ENCODE measurements around the gene SZT2.
"Not testable (repeated sequence)": the region's sequence is repeated elsewhere in the genome, so short reads cannot be mapped to it uniquely, and the experiment has no call there.

The SZT2 gene

DNA sequence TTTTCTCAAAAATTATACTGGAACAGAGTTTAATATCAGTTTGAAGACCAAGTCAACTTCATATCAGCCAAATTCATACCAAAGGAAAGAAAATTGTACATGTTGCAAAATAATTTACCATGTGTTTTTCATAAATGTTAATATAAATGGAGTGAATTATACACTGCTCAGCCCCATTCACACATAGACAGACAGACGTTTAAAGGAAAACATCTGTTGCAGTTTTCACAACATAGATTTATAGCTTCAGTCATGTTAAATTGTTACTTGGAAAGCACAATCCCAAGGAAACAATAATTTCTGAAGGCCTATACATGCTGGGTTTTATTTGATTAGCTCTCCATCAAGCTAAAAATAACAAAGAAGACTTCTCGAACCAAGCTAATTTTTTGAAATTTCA is 91.8 kb downstream of the SZT2 start:
- Histone ChIP-seq H3K9me3 (ENCODE audit: control insufficient read depth, low read length) (no peaks in the 10 kb centered on the region), H3K27ac (ENCODE audit: insufficient read depth, low read length, poor library complexity, severe bottlenecking) (no peak overlapping the region), H3K4me3 (ENCODE audit: insufficient read depth, low read depth, low read length, poor library complexity, severe bottlenecking) (no peak overlapping the region), H3K4me1 (ENCODE audit: control insufficient read depth, insufficient read depth, low read length, poor library complexity, severe bottlenecking) (no peaks in the 10 kb centered on the region), H3K27me3 (replicated peaks; ENCODE audit: control insufficient read depth, insufficient read depth, low read length, poor library complexity, severe bottlenecking) (no peaks in the 10 kb centered on the region), H3K36me3 (ENCODE audit: control insufficient read depth, insufficient read depth, low read length) (no peaks in the 10 kb centered on the region)
- no peak for DNase-seq

DNA sequence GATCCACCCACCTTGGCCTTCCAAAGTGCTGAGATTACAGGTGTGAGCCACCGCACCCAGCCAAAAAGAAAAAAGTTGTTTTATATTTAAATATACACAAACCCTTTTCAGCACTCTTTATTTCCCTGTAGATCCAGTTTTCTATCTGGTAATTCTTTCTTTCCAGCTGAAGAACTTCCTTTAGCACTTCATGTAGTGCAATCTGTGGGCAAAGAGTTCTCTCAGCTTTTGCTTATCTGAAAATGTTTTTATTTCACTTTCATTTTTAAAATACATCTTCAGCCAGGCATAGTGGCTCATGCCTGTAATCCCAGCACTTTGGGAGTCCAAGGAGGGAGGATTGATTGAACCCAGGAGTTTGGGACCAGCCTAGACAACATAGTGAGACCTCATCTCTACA is 92.5 kb downstream of the SZT2 start:
- no peaks in the 10 kb centered on the region for H3K4me1 ChIP-seq (ENCODE audit: control insufficient read depth, insufficient read depth, low read length, poor library complexity, severe bottlenecking)
- no peak overlapping the region for H3K4me3 ChIP-seq (ENCODE audit: insufficient read depth, low read depth, low read length, poor library complexity, severe bottlenecking)
- no peak for DNase-seq
- no peaks in the 10 kb centered on the region for H3K27me3 ChIP-seq (replicated peaks; ENCODE audit: control insufficient read depth, insufficient read depth, low read length, poor library complexity, severe bottlenecking)
- H3K36me3 ChIP-seq (ENCODE audit: control insufficient read depth, insufficient read depth, low read length) = no peaks in the 10 kb centered on the region
- H3K27ac ChIP-seq (ENCODE audit: insufficient read depth, low read length, poor library complexity, severe bottlenecking) = no peak overlapping the region
- no peaks in the 10 kb centered on the region for H3K9me3 ChIP-seq (ENCODE audit: control insufficient read depth, low read length)

- no peak for DNase-seq
Measured at GRCh38 chr1:43484367-43484766, 94.7 kb downstream of the SZT2 start.

GRCh38 chr1:43488165-43488564 is 98.5 kb downstream of the SZT2 start:
- Histone ChIP-seq H3K4me1 (ENCODE audit: control insufficient read depth, insufficient read depth, low read length, poor library complexity, severe bottlenecking) (no peaks in the 10 kb centered on the region), H3K4me3 (ENCODE audit: insufficient read depth, low read depth, low read length, poor library complexity, severe bottlenecking) (no peak overlapping the region), H3K9me3 (ENCODE audit: control insufficient read depth, low read length) (no peaks in the 10 kb centered on the region), H3K36me3 (ENCODE audit: control insufficient read depth, insufficient read depth, low read length) (no peaks in the 10 kb centered on the region), H3K27ac (ENCODE audit: insufficient read depth, low read length, poor library complexity, severe bottlenecking) (no peak overlapping the region), H3K27me3 (replicated peaks; ENCODE audit: control insufficient read depth, insufficient read depth, low read length, poor library complexity, severe bottlenecking) (no peaks in the 10 kb centered on the region)
- DNase-seq = no peak

More at GRCh38 chr1:43484367-43484766, 94.7 kb downstream of the SZT2 start:
- Histone ChIP-seq H3K36me3 (ENCODE audit: control insufficient read depth, insufficient read depth, low read length) (no peaks in the 10 kb centered on the region), H3K9me3 (ENCODE audit: control insufficient read depth, low read length) (no peaks in the 10 kb centered on the region), H3K27ac (ENCODE audit: insufficient read depth, low read length, poor library complexity, severe bottlenecking) (no peak overlapping the region), H3K4me3 (ENCODE audit: insufficient read depth, low read depth, low read length, poor library complexity, severe bottlenecking) (no peak overlapping the region), H3K27me3 (replicated peaks; ENCODE audit: control insufficient read depth, insufficient read depth, low read length, poor library complexity, severe bottlenecking) (no peaks in the 10 kb centered on the region), H3K4me1 (ENCODE audit: control insufficient read depth, insufficient read depth, low read length, poor library complexity, severe bottlenecking) (no peaks in the 10 kb centered on the region)

DNA sequence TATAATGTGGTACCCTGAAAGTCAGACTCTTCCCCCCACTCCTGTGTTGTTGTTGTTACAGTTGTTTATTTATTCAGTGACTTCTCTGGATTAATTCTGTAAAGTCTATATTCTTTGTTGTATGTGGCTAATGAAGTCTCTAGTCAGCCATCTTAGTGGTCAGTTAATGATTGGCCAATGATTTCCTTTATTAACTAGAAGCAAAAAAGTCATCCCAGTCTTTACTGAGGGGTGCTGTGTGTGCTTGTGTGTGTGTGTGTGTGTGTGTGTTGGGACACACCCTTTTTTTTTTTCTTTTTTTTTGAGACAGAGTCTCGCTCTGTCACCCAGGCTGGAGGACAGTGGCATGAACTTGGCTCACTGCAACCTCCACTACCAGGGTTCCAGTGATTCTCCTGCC is 101.4 kb downstream of the SZT2 start:
- no peak overlapping the region for H3K4me3 ChIP-seq (ENCODE audit: insufficient read depth, low read depth, low read length, poor library complexity, severe bottlenecking)
- H3K9me3 ChIP-seq (ENCODE audit: control insufficient read depth, low read length) = no peaks in the 10 kb centered on the region
- H3K27me3 ChIP-seq (replicated peaks; ENCODE audit: control insufficient read depth, insufficient read depth, low read length, poor library complexity, severe bottlenecking) = no peaks in the 10 kb centered on the region
- no peak for DNase-seq
- no peak overlapping the region for H3K27ac ChIP-seq (ENCODE audit: insufficient read depth, low read length, poor library complexity, severe bottlenecking)
- no peaks in the 10 kb centered on the region for H3K36me3 ChIP-seq (ENCODE audit: control insufficient read depth, insufficient read depth, low read length)
- H3K4me1 ChIP-seq (ENCODE audit: control insufficient read depth, insufficient read depth, low read length, poor library complexity, severe bottlenecking) = no peaks in the 10 kb centered on the region

DNA sequence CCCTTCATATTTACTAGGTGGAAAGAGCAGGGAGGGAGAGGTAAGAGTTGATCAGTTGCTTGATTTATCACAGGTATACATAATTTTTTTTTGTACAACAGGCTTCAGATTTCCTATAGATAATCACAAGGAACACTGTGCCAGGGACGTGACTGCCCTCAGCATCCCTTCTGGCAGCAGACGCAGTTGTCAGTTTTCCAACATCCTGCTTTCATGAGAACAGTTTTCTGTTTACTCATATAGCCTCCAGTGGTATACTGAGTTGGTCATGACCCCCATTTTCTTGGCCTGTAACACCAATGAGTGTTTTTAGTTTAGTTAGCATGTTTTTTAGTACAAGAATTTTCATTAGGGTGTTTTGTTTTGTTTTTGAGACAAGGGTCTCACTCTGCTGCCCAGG is 103.1 kb downstream of the SZT2 start:
- no peak for DNase-seq
- Histone ChIP-seq H3K36me3 (ENCODE audit: control insufficient read depth, insufficient read depth, low read length) (no peaks in the 10 kb centered on the region), H3K4me1 (ENCODE audit: control insufficient read depth, insufficient read depth, low read length, poor library complexity, severe bottlenecking) (no peaks in the 10 kb centered on the region), H3K4me3 (ENCODE audit: insufficient read depth, low read depth, low read length, poor library complexity, severe bottlenecking) (no peak overlapping the region), H3K9me3 (ENCODE audit: control insufficient read depth, low read length) (no peaks in the 10 kb centered on the region), H3K27ac (ENCODE audit: insufficient read depth, low read length, poor library complexity, severe bottlenecking) (no peak overlapping the region), H3K27me3 (replicated peaks; ENCODE audit: control insufficient read depth, insufficient read depth, low read length, poor library complexity, severe bottlenecking) (no peaks in the 10 kb centered on the region)

GRCh38 chr1:43493661-43494450 is 104.2 kb downstream of the SZT2 start:
- Histone ChIP-seq H3K27ac (ENCODE audit: insufficient read depth, low read length, poor library complexity, severe bottlenecking) (no peak overlapping the region), H3K4me1 (ENCODE audit: control insufficient read depth, insufficient read depth, low read length, poor library complexity, severe bottlenecking) (no peaks in the 10 kb centered on the region), H3K4me3 (ENCODE audit: insufficient read depth, low read depth, low read length, poor library complexity, severe bottlenecking) (no peak overlapping the region)

DNA sequence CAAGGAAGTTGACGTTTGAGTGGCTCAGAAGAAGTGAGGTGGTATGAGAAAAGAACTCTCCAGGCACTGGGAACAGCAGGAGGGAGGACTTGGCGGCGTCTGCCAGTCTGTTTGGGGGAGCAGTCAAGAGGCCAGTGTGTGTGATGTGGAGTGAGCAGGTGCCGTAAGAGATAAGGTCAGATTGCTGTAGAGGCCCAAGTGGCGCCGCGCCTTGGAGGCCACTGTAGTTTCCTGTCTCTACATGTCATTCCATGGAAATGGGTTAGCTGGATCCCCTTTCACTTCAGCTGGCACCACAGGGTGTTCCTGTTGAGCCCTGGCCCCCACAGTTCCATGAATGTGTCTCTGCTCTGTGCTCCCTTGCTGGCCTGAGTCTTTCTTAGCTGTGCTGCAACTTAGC is 105.5 kb downstream of the SZT2 start:
- no peaks in the 10 kb centered on the region for H3K36me3 ChIP-seq (ENCODE audit: control insufficient read depth, insufficient read depth, low read length)
- H3K9me3 ChIP-seq (ENCODE audit: control insufficient read depth, low read length) = no peaks in the 10 kb centered on the region
- no peaks in the 10 kb centered on the region for H3K4me1 ChIP-seq (ENCODE audit: control insufficient read depth, insufficient read depth, low read length, poor library complexity, severe bottlenecking)
- H3K27ac ChIP-seq (ENCODE audit: insufficient read depth, low read length, poor library complexity, severe bottlenecking) = no peak overlapping the region
- no peaks in the 10 kb centered on the region for H3K27me3 ChIP-seq (replicated peaks; ENCODE audit: control insufficient read depth, insufficient read depth, low read length, poor library complexity, severe bottlenecking)
- no peak for DNase-seq
- H3K4me3 ChIP-seq (ENCODE audit: insufficient read depth, low read depth, low read length, poor library complexity, severe bottlenecking) = no peak overlapping the region

More at GRCh38 chr1:43493661-43494450, 104.2 kb downstream of the SZT2 start:
- H3K9me3 ChIP-seq (ENCODE audit: control insufficient read depth, low read length) = no peaks in the 10 kb centered on the region
- H3K36me3 ChIP-seq (ENCODE audit: control insufficient read depth, insufficient read depth, low read length) = no peaks in the 10 kb centered on the region
- no peaks in the 10 kb centered on the region for H3K27me3 ChIP-seq (replicated peaks; ENCODE audit: control insufficient read depth, insufficient read depth, low read length, poor library complexity, severe bottlenecking)
- DNase-seq = no peak

GRCh38 chr1:43499898-43500297 is 110.2 kb downstream of the SZT2 start:
- H3K4me3 ChIP-seq (ENCODE audit: insufficient read depth, low read depth, low read length, poor library complexity, severe bottlenecking) = no peak overlapping the region
- no peaks in the 10 kb centered on the region for H3K4me1 ChIP-seq (ENCODE audit: control insufficient read depth, insufficient read depth, low read length, poor library complexity, severe bottlenecking)
- H3K27ac ChIP-seq (ENCODE audit: insufficient read depth, low read length, poor library complexity, severe bottlenecking) = no peak overlapping the region
- no peaks in the 10 kb centered on the region for H3K27me3 ChIP-seq (replicated peaks; ENCODE audit: control insufficient read depth, insufficient read depth, low read length, poor library complexity, severe bottlenecking)
- no peak for DNase-seq
- no peaks in the 10 kb centered on the region for H3K36me3 ChIP-seq (ENCODE audit: control insufficient read depth, insufficient read depth, low read length)
- no peaks in the 10 kb centered on the region for H3K9me3 ChIP-seq (ENCODE audit: control insufficient read depth, low read length)

- H3K9me3 ChIP-seq (ENCODE audit: control insufficient read depth, low read length); H3K27ac ChIP-seq (ENCODE audit: insufficient read depth, low read length, poor library complexity, severe bottlenecking); H3K4me1 ChIP-seq (ENCODE audit: control insufficient read depth, insufficient read depth, low read length, poor library complexity, severe bottlenecking); DNase-seq; H3K36me3 ChIP-seq (ENCODE audit: control insufficient read depth, insufficient read depth, low read length); H3K4me3 ChIP-seq (ENCODE audit: insufficient read depth, low read depth, low read length, poor library complexity, severe bottlenecking); H3K27me3 ChIP-seq (replicated peaks; ENCODE audit: control insufficient read depth, insufficient read depth, low read length, poor library complexity, severe bottlenecking): not testable (repeated sequence)
Measured at GRCh38 chr1:43501806-43502205, 112.1 kb downstream of the SZT2 start.

All from effector memory CD4-positive, alpha-beta T cell (primary cell).